Stimulated activated CD8-positive, alpha-beta memory T cell treated with anti-CD3 and anti-CD28 coated beads, Interleukin-4, amount 100 ng/mL, for 1 hour (primary cell): ENCODE measurements around the gene TGIF1.

Experiments
- DNase-seq, 2 donors: peaks; one replicate each; pipeline ENCODE4 v3.0.0-alpha.2; 2020; ENCODE audit warnings: low read depth in 2 of 2, low spot score in 1 of 2

Gene TGIF1

GRCh38 chr18:3480827-3481573 lies 31.0 kb downstream of the TGIF1 start:
- no peak for DNase-seq

DNA sequence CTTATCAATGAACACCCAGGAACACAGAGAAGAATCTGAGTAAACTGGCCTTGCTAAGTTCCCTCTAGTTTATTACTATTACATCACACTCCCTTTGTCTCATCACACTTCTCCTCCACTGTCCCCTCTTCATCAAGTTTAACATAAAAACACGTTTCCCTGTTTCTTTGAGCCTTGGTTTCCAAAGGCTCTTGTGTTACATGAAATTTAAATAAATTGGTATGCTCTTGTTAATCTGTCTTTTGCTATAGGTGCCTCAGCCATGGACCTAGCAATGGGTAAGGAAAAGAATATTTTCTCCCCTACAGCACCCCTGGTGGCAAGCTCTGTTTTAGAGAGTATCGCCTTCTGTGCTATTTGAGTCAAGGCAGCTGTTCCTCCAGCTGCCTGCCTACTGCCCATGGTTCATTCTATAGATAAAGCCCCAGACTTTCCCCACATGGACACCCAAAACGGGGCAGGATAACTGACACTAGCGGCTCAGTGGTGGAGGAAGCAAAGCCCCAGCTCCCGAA lies 31.8 kb downstream of the TGIF1 start:
- no peak for DNase-seq

GRCh38 chr18:3482258-3482657 lies 32.3 kb downstream of the TGIF1 start:
- no peak for DNase-seq

DNA sequence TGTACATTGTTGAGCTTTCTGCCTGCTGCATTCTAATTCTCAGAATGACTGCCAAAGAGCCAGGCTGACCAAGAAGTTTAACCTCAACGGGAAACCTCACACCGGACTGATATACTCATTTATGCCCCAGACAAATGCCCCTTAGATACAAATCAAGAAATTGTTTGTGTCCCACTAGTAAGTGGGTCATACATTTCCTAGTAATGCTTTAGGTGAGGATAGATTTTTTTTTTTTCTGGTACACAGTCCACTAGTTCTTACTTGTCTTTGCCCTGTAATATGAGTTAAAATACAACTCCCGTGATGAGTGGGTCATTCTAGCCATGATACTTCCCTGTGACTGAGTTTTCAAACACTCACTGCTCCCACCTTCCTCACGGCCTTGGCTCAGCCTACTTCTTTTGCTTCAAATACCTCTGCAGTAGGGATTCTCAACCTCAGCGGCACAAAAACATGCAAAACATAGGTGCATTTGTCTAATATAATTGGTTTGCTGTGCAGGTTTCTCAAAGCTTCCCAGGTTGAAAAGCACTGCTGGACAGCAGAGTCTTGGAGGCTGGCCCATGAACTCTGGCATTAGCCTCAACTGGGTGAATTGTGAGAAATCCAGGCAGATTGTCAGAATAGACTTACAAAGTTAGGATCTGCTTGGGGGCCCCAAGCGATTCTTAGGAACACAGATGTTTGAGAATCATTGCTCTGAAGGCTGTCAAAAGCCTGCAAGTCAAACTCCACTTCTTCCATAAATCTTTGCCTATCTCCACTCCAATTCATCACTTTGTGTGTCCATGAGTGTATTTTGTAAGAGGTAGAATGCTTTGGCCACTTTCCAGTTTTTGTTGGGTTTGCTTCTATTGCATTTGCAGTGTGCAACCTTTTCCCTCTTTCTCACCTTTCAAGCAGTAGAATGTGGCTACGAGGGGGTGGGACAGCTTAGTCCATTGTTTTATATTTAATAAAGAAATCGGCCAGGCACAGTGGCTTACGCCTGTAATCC lies 35.5 kb downstream of the TGIF1 start:
- DNase-seq: no peak

- DNase-seq: no peak
These were observed 36.5 kb downstream of the TGIF1 start for GRCh38 chr18:3486512-3486911.

- DNase-seq: no peak
These were observed 39.5 kb downstream of the TGIF1 start for GRCh38 chr18:3489462-3489861.

- no peak for DNase-seq
These were observed 42.1 kb downstream of the TGIF1 start for GRCh38 chr18:3491981-3492555.

- no peak for DNase-seq
These were observed 42.7 kb downstream of the TGIF1 start for GRCh38 chr18:3492721-3493120.

GRCh38 chr18:3493501-3494244 lies 43.7 kb downstream of the TGIF1 start:
- DNase-seq: no peak

DNA sequence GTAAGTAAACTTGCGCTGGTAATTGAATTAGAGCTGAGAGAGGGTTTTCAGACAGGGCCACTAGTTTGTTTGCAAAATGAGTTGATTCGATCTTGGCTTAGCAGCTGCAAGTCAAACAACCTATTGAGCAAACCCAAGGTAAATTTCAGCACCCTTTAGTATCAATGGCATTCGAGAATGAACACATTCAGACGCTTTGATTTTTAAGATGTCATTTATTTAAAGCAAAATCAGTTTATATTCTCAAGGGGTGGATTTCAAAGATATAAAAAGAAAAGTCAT lies 44.2 kb downstream of the TGIF1 start:
- DNase-seq: no peak

DNA sequence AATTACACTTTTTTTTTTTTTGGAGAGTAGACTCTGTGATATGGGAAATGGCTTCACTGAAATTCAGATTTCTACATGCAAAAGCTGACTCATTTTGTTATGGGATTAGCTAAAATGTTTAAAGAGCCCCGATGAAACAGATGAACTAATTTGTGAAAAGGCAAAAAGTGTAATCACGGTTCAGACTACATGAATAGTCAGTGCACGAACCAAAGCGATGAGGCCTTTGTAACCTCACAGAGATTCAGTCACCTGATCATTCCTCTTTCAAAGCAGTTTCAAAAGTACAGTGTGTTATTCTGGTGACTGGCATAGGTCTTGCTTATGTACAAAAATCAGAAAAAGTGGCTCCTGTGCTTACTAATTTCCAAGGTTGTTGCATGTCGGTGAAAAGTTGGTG lies 44.6 kb downstream of the TGIF1 start:
- DNase-seq: no peak

DNA sequence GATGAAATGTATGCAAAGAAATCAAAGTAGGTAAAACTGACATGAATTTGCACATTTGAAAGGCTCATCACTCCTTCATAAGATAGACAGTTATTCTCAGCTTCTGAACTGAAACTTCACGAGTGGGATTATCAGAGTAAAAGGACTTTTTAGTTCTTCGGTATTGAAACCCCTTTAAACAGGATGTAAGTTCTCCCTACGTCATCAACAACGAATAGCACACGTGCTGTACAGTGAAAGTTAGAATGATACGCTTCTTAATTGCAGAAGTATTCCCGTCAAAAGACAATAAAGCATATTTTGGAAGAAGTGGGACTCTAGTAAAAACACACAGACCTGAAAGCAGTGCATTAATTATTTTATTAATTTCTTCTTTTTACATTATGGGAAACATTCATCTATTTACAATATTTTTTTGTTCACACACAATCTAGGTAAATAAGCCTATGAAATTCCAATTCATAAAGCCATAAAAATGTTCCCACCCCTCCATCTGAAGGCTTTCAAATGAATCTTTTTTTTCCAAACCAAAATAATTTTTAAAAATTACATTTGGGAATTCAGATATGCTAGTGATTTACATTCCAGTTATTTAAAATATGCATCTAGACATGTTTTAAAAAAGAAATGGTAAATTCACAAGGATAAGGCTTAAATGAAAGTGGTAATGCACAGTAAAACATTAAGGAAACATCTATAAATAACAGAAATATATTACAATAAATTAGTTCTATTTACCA lies 45.9 kb downstream of the TGIF1 start:
- no peak for DNase-seq

- DNase-seq: no peak
These were observed 48.9 kb downstream of the TGIF1 start for GRCh38 chr18:3498698-3499471.

GRCh38 chr18:3499501-3499900 lies 49.5 kb downstream of the TGIF1 start:
- DNase-seq: no peak

DNA sequence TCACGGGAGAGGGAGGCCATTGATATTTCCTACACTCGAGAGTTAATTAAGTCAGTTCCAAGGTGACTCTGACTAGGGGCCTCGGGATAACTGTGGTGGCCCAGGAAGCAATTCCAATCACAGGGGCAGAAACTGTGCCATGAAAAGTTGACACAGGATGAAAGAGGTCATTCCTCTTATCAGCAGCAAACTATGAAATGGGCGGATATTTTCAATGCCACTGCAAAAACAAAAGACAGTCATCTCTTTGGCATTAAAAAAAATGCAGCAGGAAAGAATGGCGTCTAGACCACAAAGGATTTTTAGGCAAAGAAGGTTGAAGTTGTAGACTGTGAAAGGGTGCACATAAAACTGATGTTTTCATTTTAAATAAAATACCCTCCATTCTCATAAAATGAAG lies 50.0 kb downstream of the TGIF1 start:
- DNase-seq: no peak

GRCh38 chr18:3502650-3503049 lies 52.7 kb downstream of the TGIF1 start:
- DNase-seq: no peak

DNA sequence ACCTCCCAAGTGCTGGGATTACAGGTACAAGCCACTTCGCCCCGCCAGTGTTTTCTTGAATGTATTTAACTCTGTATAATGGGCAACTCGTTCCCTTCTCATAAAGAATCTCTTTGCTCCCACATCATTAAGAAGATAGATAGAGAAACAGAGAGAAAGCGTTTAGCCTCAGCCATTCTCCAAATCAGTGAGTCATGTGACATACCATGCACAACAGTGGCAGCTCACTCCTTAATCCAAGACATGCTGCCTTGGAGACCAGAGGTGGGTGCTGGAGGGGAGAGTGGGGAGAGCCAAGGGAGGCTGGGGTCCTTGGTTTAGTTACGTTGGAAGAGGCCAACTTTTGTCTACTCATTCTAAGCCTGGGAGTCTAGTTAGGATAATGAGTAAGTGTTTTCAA lies 54.7 kb downstream of the TGIF1 start:
- no peak for DNase-seq

GRCh38 chr18:3508576-3509549 lies 58.9 kb downstream of the TGIF1 start:
- no peak for DNase-seq
